GM21723 (cell line): ENCODE measurements around the gene LARGE1.
"Not testable (repeated sequence)": the region's sequence is repeated elsewhere in the genome, so short reads cannot be mapped to it uniquely, and the experiment has no call there.

Experiments
- ATAC-seq: cut with Tn5 transposase; IDR thresholded peaks from one replicate; pipeline ENCODE4 v1.9.1; 2021; ENCODE audit warnings: mild to moderate bottlenecking, moderate library complexity; ENCODE audit not compliant: unreplicated experiment

The LARGE1 gene

GRCh38 chr22:33510429-33510904, 409.8 kb downstream of the LARGE1 start:
- no peak for ATAC-seq

- no peak for ATAC-seq
Measured at GRCh38 chr22:33504941-33505625, 415.2 kb downstream of the LARGE1 start.

- no peak for ATAC-seq
Measured at GRCh38 chr22:33496112-33496511, 424.2 kb downstream of the LARGE1 start.

- no peak for ATAC-seq
Measured at GRCh38 chr22:33493476-33494205, 426.6 kb downstream of the LARGE1 start.

- ATAC-seq = no peak
Measured at GRCh38 chr22:33492210-33492651, 428.0 kb downstream of the LARGE1 start.

GRCh38 chr22:33487041-33487716, 433.1 kb downstream of the LARGE1 start:
- no peak for ATAC-seq

- no peak for ATAC-seq
Measured at GRCh38 chr22:33481550-33481949, 438.7 kb downstream of the LARGE1 start.

GRCh38 chr22:33477120-33478111, 442.9 kb downstream of the LARGE1 start:
- no peak for ATAC-seq

- ATAC-seq = no peak
Measured at GRCh38 chr22:33476716-33477115, 443.6 kb downstream of the LARGE1 start.

- ATAC-seq = no peak
Measured at GRCh38 chr22:33476206-33476605, 444.1 kb downstream of the LARGE1 start.

- no peak for ATAC-seq
Measured at GRCh38 chr22:33474587-33474986, 445.7 kb downstream of the LARGE1 start.

- no peak for ATAC-seq
Measured at GRCh38 chr22:33472462-33473344, 447.6 kb downstream of the LARGE1 start.

GRCh38 chr22:33470456-33470855, 449.8 kb downstream of the LARGE1 start:
- no peak for ATAC-seq

- no peak for ATAC-seq
Measured at GRCh38 chr22:33467620-33468095, 452.6 kb downstream of the LARGE1 start.

- no peak for ATAC-seq
Measured at GRCh38 chr22:33467080-33467479, 453.2 kb downstream of the LARGE1 start.

GRCh38 chr22:33465554-33465953, 454.7 kb downstream of the LARGE1 start:
- no peak for ATAC-seq

- no peak for ATAC-seq
Measured at GRCh38 chr22:33464698-33465097, 455.6 kb downstream of the LARGE1 start.

- no peak for ATAC-seq
Measured at GRCh38 chr22:33461698-33462434, 458.4 kb downstream of the LARGE1 start.

GRCh38 chr22:33461245-33461644, 459.0 kb downstream of the LARGE1 start:
- not testable (repeated sequence) for ATAC-seq
